GM12801 (cell line): ENCODE measurements around the gene IRF2.

ENCODE experiments used
- TF ChIP-seq, protein P1 (sequence below): IDR thresholded peaks from one replicate; pipeline ENCODE4 v1.5.1; 2011; ENCODE audit warnings: control low read depth; ENCODE audit not compliant: insufficient read length; ENCODE audit errors: extremely low read depth

Gene IRF2

GRCh38 chr4:184355111-184355604 is 119.2 kb downstream of the IRF2 start:
- TF ChIP-seq, protein P1, sequence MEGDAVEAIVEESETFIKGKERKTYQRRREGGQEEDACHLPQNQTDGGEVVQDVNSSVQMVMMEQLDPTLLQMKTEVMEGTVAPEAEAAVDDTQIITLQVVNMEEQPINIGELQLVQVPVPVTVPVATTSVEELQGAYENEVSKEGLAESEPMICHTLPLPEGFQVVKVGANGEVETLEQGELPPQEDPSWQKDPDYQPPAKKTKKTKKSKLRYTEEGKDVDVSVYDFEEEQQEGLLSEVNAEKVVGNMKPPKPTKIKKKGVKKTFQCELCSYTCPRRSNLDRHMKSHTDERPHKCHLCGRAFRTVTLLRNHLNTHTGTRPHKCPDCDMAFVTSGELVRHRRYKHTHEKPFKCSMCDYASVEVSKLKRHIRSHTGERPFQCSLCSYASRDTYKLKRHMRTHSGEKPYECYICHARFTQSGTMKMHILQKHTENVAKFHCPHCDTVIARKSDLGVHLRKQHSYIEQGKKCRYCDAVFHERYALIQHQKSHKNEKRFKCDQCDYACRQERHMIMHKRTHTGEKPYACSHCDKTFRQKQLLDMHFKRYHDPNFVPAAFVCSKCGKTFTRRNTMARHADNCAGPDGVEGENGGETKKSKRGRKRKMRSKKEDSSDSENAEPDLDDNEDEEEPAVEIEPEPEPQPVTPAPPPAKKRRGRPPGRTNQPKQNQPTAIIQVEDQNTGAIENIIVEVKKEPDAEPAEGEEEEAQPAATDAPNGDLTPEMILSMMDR: no peak

DNA sequence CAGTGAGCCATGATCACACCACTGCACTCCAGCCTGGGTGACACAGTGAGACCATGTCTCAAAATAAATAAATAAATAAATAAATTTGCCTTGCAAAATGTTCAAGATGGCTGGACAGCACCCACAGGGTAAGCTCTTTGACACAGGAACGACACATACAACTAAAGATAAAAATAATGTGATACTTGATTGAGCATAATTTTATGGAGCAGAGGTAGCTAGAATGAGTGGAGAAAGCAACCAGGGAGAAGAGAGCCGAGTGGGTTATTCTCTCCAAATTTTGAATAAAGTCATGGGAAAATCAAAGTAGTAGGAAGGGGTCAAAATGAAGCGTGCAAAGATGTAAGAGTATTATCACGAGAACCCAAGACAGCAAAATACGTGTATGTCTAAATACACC is 121.5 kb downstream of the IRF2 start:
- TF ChIP-seq, protein P1: no peak

GRCh38 chr4:184351560-184352451 is 122.5 kb downstream of the IRF2 start:
- TF ChIP-seq, protein P1: no peak

DNA sequence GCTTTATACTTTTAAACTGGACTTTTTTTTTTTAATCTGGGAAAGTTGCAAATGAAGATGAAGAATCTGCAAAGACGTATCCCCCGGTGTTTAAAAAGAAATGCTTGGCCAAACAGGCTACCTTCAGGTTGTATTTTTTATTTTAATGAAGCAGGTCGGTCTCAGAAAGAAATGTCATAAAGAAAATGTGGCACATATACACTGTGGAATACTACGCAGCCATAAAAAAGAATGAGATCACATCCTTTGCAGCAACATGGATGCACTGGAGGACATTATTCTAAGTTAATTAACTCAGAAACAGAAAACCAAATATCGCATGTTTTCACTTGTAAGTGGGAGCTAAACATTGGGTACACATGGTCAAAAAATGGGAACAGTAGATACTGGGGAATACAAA is 123.4 kb downstream of the IRF2 start:
- TF ChIP-seq, protein P1: no peak

DNA sequence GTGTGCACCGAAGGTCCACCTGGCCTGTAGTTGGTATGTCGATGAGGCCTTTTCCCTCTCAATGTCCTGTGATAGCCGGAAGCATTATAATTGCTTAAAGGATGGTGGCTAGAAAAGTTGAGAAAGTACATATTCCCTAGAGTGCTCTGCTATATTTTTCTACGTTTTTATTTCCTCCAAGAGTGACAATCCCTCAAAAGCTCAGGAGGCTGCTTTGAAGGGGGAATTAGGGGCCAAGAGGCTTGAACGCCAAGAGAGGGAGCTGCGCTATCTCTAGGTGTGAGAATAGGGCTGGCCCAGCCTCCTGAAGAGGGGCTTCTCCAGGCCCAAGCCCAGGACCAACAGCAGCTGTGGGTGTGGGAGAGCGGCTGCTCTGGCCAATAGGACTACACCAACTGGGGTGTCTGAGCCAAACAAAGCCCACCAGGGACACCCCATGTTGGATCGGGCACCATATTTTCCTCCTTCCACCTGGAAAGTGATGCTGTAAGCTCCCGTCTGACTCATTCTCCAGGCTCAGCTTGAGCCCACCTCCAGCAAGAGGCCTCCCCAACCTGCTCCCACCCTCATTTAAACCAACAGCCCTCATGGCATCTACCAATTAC is 124.0 kb downstream of the IRF2 start:
- TF ChIP-seq, protein P1: no peak

DNA sequence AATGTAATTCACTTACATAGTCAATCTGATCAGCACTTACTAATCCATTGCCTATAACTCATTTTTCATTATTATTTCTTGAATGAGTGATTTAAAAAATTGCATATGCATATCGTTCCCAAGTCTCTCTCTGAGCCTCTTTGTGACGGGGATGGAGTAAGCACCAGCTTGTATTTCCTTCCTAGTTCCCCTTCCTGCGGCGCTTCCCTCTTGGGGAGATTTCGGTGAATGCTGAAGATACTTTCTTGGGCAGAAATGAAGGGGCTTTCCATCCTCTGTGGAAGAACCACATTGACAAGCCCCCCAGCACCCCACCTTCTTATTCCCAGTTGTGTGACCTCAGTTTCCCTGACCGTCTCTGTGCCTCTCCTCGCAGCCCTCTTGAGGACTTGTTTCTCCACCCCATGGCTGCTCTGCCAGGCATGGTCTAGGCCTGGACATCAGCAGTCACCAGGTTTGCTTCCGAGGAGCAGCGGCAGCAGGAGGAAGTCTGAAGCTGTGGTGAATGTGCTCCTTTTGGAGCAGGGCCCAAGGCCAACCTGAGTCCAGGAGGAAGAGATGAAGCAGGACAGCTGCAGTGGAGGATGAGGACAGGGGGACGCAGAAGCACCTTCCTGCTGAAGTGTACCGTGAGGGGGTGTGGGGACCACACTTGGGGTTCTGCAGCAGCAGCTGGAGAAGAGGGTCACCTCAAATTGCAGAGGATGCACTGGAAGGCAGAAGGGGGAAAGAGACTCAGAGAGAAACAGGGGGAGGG is 124.9 kb downstream of the IRF2 start:
- TF ChIP-seq, protein P1: no peak
